Measurements from ENCODE around the gene UBTD1. TPM values are rescaled to one million over a fixed set of nuclear protein-coding genes. Genes with fewer than 3 reads are reported as not detected.

UBTD1 gene
- total RNA-seq, 6 experiments from 2014 or later, result 5.4 to 8.8 (median 7.0) TPM

DNA sequence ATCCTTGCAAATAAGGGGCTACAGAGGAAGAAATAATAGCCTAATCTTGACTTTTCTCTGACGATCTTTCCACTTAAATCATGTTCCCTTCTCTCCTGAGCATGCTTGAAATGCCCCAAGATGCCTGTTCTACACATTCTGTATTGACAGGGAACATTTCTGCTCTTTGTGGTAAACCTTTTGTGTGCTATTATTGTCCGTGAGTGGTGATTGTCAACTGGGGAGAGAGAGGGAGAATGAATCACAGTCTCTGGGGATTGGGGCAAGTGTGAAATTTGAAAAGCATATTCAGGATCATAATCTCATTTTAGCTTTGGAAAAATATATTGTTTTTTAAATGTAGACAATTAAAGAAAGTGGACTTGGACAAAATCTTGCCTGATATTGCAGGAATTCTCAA is 20.6 kb downstream of the UBTD1 start:
- intact Hi-C loops (cut with DNase I), result no loop called here
- 44% methylated on average over 2 of the region's 2 CpGs for WGBS (ENCODE audit: insufficient coverage, low coverage, low lambda C conversion rate, missing lambda C conversion rate)
- no peak overlapping the region for H3K27ac ChIP-seq

DNA sequence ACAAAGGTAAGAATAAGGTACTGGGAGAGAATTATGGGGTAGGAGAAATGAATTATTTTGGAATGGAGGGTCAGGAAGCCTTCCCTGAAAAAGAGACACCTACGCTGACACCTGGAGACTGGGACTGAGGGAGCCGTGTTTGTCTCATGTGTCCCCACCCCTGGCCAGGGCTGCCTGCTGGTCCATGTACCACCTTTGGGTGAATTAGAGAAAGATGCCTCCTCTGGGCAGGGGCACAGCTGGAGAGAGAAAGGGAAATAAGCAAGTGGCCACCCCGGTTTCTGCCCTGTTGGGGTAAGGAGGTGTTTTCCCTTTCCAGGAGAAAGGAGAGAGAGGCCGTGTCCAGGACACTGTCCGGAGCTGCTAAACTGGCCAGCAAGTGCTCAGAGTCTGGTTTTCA is 21.8 kb downstream of the UBTD1 start:
- Histone ChIP-seq H3K36me3 (no peaks in the 10 kb centered on the region), H3K9me3 (no peaks in the 10 kb centered on the region), H3K4me3 (no peak overlapping the region), H3K4me1 (peaks cover 0 to 5% (median 2%) of the 10 kb centered on the region in 4 donors), H3K27me3 (no peaks in the 10 kb centered on the region), H3K27ac (no peak overlapping the region)
- ATAC-seq (no peak), DNase-seq (no peak)
- intact Hi-C loops (cut with DNase I), result no loop called here
- TF ChIP-seq, protein P1, sequence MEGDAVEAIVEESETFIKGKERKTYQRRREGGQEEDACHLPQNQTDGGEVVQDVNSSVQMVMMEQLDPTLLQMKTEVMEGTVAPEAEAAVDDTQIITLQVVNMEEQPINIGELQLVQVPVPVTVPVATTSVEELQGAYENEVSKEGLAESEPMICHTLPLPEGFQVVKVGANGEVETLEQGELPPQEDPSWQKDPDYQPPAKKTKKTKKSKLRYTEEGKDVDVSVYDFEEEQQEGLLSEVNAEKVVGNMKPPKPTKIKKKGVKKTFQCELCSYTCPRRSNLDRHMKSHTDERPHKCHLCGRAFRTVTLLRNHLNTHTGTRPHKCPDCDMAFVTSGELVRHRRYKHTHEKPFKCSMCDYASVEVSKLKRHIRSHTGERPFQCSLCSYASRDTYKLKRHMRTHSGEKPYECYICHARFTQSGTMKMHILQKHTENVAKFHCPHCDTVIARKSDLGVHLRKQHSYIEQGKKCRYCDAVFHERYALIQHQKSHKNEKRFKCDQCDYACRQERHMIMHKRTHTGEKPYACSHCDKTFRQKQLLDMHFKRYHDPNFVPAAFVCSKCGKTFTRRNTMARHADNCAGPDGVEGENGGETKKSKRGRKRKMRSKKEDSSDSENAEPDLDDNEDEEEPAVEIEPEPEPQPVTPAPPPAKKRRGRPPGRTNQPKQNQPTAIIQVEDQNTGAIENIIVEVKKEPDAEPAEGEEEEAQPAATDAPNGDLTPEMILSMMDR (IDR thresholded peaks at IDR 0.05), result no peak
- no peak for TF ChIP-seq POLR2A (IDR thresholded peaks at IDR 0.05)
- WGBS (ENCODE audit: insufficient coverage, low coverage, low lambda C conversion rate, missing lambda C conversion rate), result 80% methylated on average over 1 of the region's 5 CpGs

More for the DNA sequence above, 20.6 kb downstream of the UBTD1 start:
- Histone ChIP-seq H3K27me3 (no peaks in the 10 kb centered on the region), H3K9me3 (no peaks in the 10 kb centered on the region), H3K36me3 (no peaks in the 10 kb centered on the region), H3K4me3 (no peak overlapping the region), H3K4me1 (peaks cover 0 to 10% (median 2%) of the 10 kb centered on the region in 4 donors)
- no peak for DNase-seq
- ATAC-seq, result no peak
- TF ChIP-seq POLR2A (IDR thresholded peaks at IDR 0.05), result no peak
- TF ChIP-seq, protein P1 (IDR thresholded peaks at IDR 0.05), result no peak

DNA sequence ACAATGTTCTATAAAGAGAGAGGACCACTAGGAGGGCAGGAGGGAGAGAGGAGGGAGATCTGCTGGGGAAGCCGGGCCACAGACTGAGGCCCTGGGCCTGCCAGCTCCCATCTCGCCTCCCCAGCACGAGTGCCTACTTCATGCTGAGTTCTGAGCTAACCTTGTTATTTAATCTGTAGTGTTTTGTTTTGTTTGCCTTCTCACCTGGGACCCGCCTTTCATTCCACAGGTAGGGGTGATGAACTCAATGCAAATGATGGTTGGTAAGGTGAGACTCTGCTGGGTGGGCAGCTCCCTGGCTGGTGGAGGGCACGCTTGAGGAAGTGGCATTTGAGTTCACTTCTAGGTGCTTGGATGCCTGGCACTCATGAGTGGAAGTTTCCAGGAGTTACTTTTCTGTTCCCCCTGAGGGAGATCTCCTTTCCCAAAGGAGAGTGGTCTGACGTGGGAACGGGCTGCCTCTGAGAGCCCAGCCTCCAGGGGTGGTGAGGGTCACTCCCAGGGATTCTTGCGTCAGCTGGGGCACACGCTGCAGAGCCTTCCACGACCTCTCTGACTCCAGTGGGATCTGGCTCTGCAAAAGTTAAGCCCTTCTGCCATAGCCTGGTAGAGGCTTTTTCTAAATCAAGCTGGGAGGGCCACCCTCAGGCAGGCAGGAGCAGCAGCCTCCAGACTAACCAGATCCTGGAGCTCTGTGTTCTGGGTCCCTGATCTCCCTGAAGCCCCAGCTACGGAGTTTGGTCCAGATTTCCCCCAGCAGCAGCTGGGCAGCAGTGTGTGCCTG is 22.4 kb downstream of the UBTD1 start:
- no peak overlapping the region for H3K27ac ChIP-seq
- ATAC-seq (no peak), DNase-seq (no peak)
- no peaks in the 10 kb centered on the region for H3K9me3 ChIP-seq
- H3K4me1 ChIP-seq, result no peaks in the 10 kb centered on the region
- intact Hi-C loops (cut with DNase I), result no loop called here
- H3K27me3 ChIP-seq, result no peaks in the 10 kb centered on the region
- TF ChIP-seq, protein P1 (IDR thresholded peaks at IDR 0.05), result no peak
- TF ChIP-seq POLR2A (IDR thresholded peaks at IDR 0.05), result no peak
- H3K36me3 ChIP-seq, result no peaks in the 10 kb centered on the region
- no peak overlapping the region for H3K4me3 ChIP-seq
- WGBS (ENCODE audit: insufficient coverage, low coverage, low lambda C conversion rate, missing lambda C conversion rate), result 80% methylated on average over 2 of the region's 11 CpGs

DNA sequence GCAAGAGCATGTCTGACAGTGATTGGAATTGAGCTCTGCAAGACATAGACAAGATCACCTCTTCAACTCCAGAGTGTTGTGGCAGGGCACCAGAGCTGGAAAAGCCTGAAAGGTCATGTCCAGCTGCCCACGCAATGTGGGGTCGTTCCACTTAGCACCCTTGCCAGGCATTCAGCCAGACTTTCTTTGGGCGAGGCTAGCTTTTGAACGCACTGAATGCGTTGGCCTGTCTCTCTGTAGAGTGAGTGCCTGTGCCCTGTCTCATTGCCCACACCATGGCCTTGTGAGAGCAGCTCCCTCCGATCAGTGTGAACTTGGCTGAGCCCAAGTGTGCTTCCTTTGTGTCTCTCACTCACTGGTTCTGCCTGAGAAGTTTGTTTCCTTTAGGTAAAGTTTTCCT is 23.3 kb downstream of the UBTD1 start:
- no peaks in the 10 kb centered on the region for H3K4me1 ChIP-seq
- H3K36me3 ChIP-seq, result no peaks in the 10 kb centered on the region
- no peak for TF ChIP-seq POLR2A (IDR thresholded peaks at IDR 0.05)
- TF ChIP-seq, protein P1 (IDR thresholded peaks at IDR 0.05), result no peak
- peak in 1 of 4 donors; percentile 80 for ATAC-seq
- WGBS (ENCODE audit: insufficient coverage, low coverage, low lambda C conversion rate, missing lambda C conversion rate), result 20% methylated on average over 5 of the region's 6 CpGs
- no peaks in the 10 kb centered on the region for H3K27me3 ChIP-seq
- intact Hi-C loops (cut with DNase I), result no loop called here
- H3K9me3 ChIP-seq, result no peaks in the 10 kb centered on the region
- no peak overlapping the region for H3K4me3 ChIP-seq
- no peak overlapping the region for H3K27ac ChIP-seq
- DNase-seq, result no peak
